H1 (cell line): Measurements from ENCODE around the gene EEF1G. TPM values are rescaled to one million over a fixed set of nuclear protein-coding genes. Genes with fewer than 3 reads are reported as not detected.
"Not testable (repeated sequence)": the region's sequence is repeated elsewhere in the genome, so short reads cannot be mapped to it uniquely, and the experiment has no call there.

Experiments
- CTCF ChIA-PET: fragments of 300-600 bp; sonication (Branson Sonifier 250); formaldehyde crosslinking; loops from one replicate; lab custom pipeline; 2021; ENCODE audit not compliant: partially characterized antibody; lab: Charles Lee
- POLR2A ChIA-PET: fragments of 300-600 bp; sonication (Branson Sonifier 250); formaldehyde crosslinking; loops from one replicate; lab custom pipeline; 2021; ENCODE audit warnings: inconsistent platforms; ENCODE audit not compliant: partially characterized antibody; lab: Charles Lee
- DNase-seq, 2 experiments: peaks; one replicate each; pipeline versions ENCODE4 v3.0.0 to v3.0.0-alpha.2; 2010 to 2022; ENCODE audit warnings: low spot score in 2 of 2, low read depth in 1 of 2, mixed read lengths in 1 of 2
- FAIRE-seq: peaks from 2 replicates; lab custom pipeline; 2011; peaks lifted over from hg19 to GRCh38; lab: Jason Lieb, UNC
- H2AFZ ChIP-seq: 2 replicates; pipeline ENCODE4 v1.8.1; 2012; ENCODE audit warnings: low read length, inconsistent platforms
- H2AK5ac ChIP-seq: 2 replicates; pipeline ENCODE4 v1.6.1; 2013; ENCODE audit warnings: low read depth, low read length
- H2BK120ac ChIP-seq: replicated peaks from 2 replicates; pipeline ENCODE3; 2013; ENCODE audit warnings: low read depth, low read length, inconsistent platforms
- H2BK12ac ChIP-seq: 2 replicates; pipeline ENCODE4 v1.6.1; 2013; ENCODE audit warnings: low read depth, low read length
- H2BK15ac ChIP-seq: 2 replicates; pipeline ENCODE4 v1.6.1; 2013; ENCODE audit warnings: low read length
- H2BK20ac ChIP-seq: 2 replicates; pipeline ENCODE4 v1.6.1; 2013; ENCODE audit warnings: low read length
- H2BK5ac ChIP-seq: 2 replicates; pipeline ENCODE4 v1.6.1; 2013; ENCODE audit warnings: low read depth, low read length
- H3K14ac ChIP-seq: 2 replicates; pipeline ENCODE4 v1.6.1; 2013; ENCODE audit warnings: inconsistent platforms; ENCODE audit not compliant: insufficient read length
- H3K18ac ChIP-seq: 2 replicates; pipeline ENCODE4 v1.6.1; 2013; ENCODE audit warnings: low read length; ENCODE audit errors: extremely low read depth
- H3K23ac ChIP-seq: 2 replicates; pipeline ENCODE4 v1.6.1; 2013; ENCODE audit warnings: inconsistent platforms; ENCODE audit not compliant: insufficient read length
- H3K23me2 ChIP-seq: 2 replicates; pipeline ENCODE4 v1.6.1; 2013; ENCODE audit warnings: low read depth, low read length
- H3K27ac ChIP-seq: 2 replicates; pipeline ENCODE4 v1.6.1; 2011; ENCODE audit warnings: low read depth, low read length, inconsistent platforms
- H3K27me3 ChIP-seq, 4 experiments: replicated peaks in 1 of 4; 1 replicate in 1 of 4; 2 replicates in 3 of 4; pipeline versions ENCODE4 v1.6.1 to v1.8.1; 2011 to 2013; ENCODE audit warnings: low read length in 3 of 4, mild to moderate bottlenecking in 3 of 4, inconsistent platforms in 2 of 4, mixed read lengths in 2 of 4, moderate library complexity in 1 of 4; ENCODE audit not compliant: control insufficient read depth in 3 of 4, insufficient read depth in 3 of 4; ENCODE audit errors: extremely low read depth in 1 of 4
- H3K36me3 ChIP-seq, 4 experiments: 2 replicates each; pipeline versions ENCODE4 v1.6.1 to v1.8.1; 2011 to 2013; ENCODE audit warnings: mild to moderate bottlenecking in 4 of 4, low read length in 3 of 4, moderate library complexity in 2 of 4, control low read depth in 1 of 4, inconsistent platforms in 1 of 4; ENCODE audit not compliant: insufficient read depth in 4 of 4, control insufficient read depth in 2 of 4
- H3K4ac ChIP-seq: replicated peaks from 2 replicates; pipeline ENCODE3; 2013; ENCODE audit warnings: low read length, low read depth, mixed read lengths, inconsistent platforms; ENCODE audit not compliant: insufficient read length
- H3K4me1 ChIP-seq, 4 experiments: replicated peaks in 1 of 4; 1 replicate in 1 of 4; 2 replicates in 3 of 4; pipeline versions ENCODE4 v1.6.1 to v1.8.1; 2011 to 2013; ENCODE audit warnings: low read length in 3 of 4, inconsistent platforms in 2 of 4, mixed read lengths in 1 of 4; ENCODE audit not compliant: insufficient read depth in 4 of 4, control insufficient read depth in 3 of 4
- H3K4me2 ChIP-seq, 2 experiments: 2 replicates each; pipeline versions ENCODE4 v1.6.1 to v1.8.1; 2011 to 2013; ENCODE audit warnings: low read depth in 2 of 2, low read length in 2 of 2, control low read depth in 1 of 2, inconsistent platforms in 1 of 2, mild to moderate bottlenecking in 1 of 2; ENCODE audit not compliant: insufficient read depth in 1 of 2
- H3K4me3 ChIP-seq, 4 experiments: fragments of 200-600, 300-600 bp in 1 of 4; sonication (generic), shearing (Covaris generic), sonication (Bioruptor Twin) in 1 of 4; 2 replicates each; pipeline versions ENCODE4 v1.5.1 to v1.8.1; 2011 to 2016; ENCODE audit warnings: low read length in 4 of 4, low read depth in 3 of 4, control low read depth in 2 of 4, inconsistent platforms in 2 of 4, mild to moderate bottlenecking in 2 of 4, mixed read lengths in 1 of 4, moderate library complexity in 1 of 4; ENCODE audit not compliant: insufficient read depth in 2 of 4; ENCODE audit errors: extremely low read depth in 1 of 4
- H3K56ac ChIP-seq: replicated peaks from 2 replicates; pipeline ENCODE3; 2013; ENCODE audit warnings: low read depth, mild to moderate bottlenecking, mixed read lengths, low read length, inconsistent platforms; ENCODE audit not compliant: insufficient read length
- H3K79me1 ChIP-seq: 2 replicates; pipeline ENCODE4 v1.6.1; 2013; ENCODE audit warnings: low read depth, low read length, control low read depth
- H3K79me2 ChIP-seq, 2 experiments: 2 replicates each; pipeline versions ENCODE4 v1.6.1 to v1.8.1; 2012 to 2013; ENCODE audit warnings: low read length in 2 of 2, mild to moderate bottlenecking in 2 of 2, inconsistent platforms in 1 of 2; ENCODE audit not compliant: insufficient read depth in 2 of 2, control insufficient read depth in 1 of 2
- H3K9ac ChIP-seq, 4 experiments: replicated peaks in 1 of 4; 1 replicate in 1 of 4; 2 replicates in 3 of 4; pipeline versions ENCODE4 v1.6.1 to v1.8.1; 2011 to 2013; ENCODE audit warnings: low read depth in 3 of 4, low read length in 3 of 4, control low read depth in 2 of 4, mild to moderate bottlenecking in 2 of 4, moderate library complexity in 2 of 4, inconsistent platforms in 1 of 4; ENCODE audit errors: extremely low read depth in 1 of 4
- H3K9me3 ChIP-seq, 2 experiments: 2 replicates each; pipeline versions ENCODE4 v1.6.1 to v1.8.1; 2012 to 2013; ENCODE audit warnings: mild to moderate bottlenecking in 2 of 2, moderate library complexity in 2 of 2, control low read depth in 1 of 2, inconsistent platforms in 1 of 2, low read depth in 1 of 2, low read length in 1 of 2, mixed read lengths in 1 of 2; ENCODE audit not compliant: insufficient read depth in 2 of 2
- H4K20me1 ChIP-seq, 2 experiments: replicated peaks in 1 of 2; 2 replicates each; pipeline versions ENCODE3 to v1.8.1; 2011 to 2013; ENCODE audit warnings: inconsistent platforms in 2 of 2, low read length in 2 of 2, mild to moderate bottlenecking in 1 of 2; ENCODE audit not compliant: insufficient read depth in 2 of 2, control insufficient read depth in 1 of 2
- H4K5ac ChIP-seq: 2 replicates; pipeline ENCODE4 v1.6.1; 2013; ENCODE audit warnings: low read length, low read depth, mixed read lengths, inconsistent platforms; ENCODE audit not compliant: insufficient read length
- H4K8ac ChIP-seq: 2 replicates; pipeline ENCODE4 v1.8.0; 2013; ENCODE audit warnings: mild to moderate bottlenecking, moderate library complexity, low read length, inconsistent platforms; ENCODE audit not compliant: insufficient read depth; ENCODE audit errors: extremely low read depth
- H4K91ac ChIP-seq: replicated peaks from 2 replicates; pipeline ENCODE3; 2013; ENCODE audit warnings: low read length, mixed read lengths, inconsistent platforms; ENCODE audit not compliant: insufficient read length
- WGBS, 2 experiments: shearing (Covaris generic) in 1 of 2; methylation state at CpG; one replicate each; pipeline versions ENCODE4 v1.1.6 to v1.1.7; 2013 to 2015; ENCODE audit warnings: low lambda C conversion rate in 2 of 2, mixed read lengths in 2 of 2, inconsistent platforms in 1 of 2, low coverage in 1 of 2, missing lambda C conversion rate in 1 of 2; ENCODE audit not compliant: insufficient replicate concordance in 2 of 2, insufficient coverage in 1 of 2, insufficient read length in 1 of 2; ENCODE audit errors: extremely low coverage in 1 of 2, missing lambda C conversion rate in 1 of 2; 5-methylcytosine and 5-hydroxymethylcytosine counted together
- polyA plus RNA-seq, 7 experiments: library from polyadenylated mRNA; depleted of rRNA in 3 of 7; stranded (reverse) in 5 of 7; unstranded in 2 of 7; fragments of >200 nt in 5 of 7; fragments of 200-250 nt in 2 of 7; gene quantifications; 1 replicate in 5 of 7; 2 replicates in 1 of 7; 4 replicates in 1 of 7; pipeline versions ENCODE4 v1.2.1 to v1.2.3, GENCODE V29; 2011 to 2013; ENCODE audit warnings: missing spikeins in 2 of 7, mixed read lengths in 2 of 7
- total RNA-seq: library from RNA; stranded (reverse); fragmentation: NEBNext Ultra II Directional; extraction: Animal tissue kit (Norgen Biotek cat#: 25700); gene quantifications from 2 replicates; pipeline ENCODE4 v1.2.1, GENCODE V29; 2021

Gene EEF1G
- total and polyA plus RNA-seq, 2 of the 8 experiments (the other 6 are each of a cell fraction or from before 2014, with no cell fraction given) = 1,627 to 1,996 TPM

DNA sequence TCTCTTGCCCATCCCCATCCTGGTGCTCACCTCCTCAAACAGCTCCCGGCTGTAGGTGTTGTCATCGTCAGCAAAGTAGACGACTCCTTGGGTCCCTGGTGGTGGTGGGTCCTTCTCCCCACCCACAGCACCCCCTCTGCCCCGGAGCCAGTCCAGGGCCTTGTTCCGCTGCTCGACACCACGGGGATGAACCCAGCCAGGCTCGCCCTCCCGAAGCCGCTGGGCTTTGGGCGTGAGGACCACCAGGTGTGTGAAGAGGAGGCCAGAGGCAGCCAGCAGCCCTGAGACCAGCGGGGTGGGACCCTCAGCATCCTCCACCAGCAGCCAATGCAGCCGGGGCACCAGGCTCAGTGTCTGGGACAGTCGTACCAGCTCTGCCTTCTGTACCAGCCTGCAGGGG lies 43.3 kb upstream of the EEF1G start:
- WGBS, 2 experiments = 89% methylated on average over 5 of the region's 14 CpGs; no CpG with 5 or more reads in 1 of the 2 experiments
- not testable (repeated sequence) for H3K9ac ChIP-seq

More for the DNA sequence above, 43.3 kb upstream of the EEF1G start:
- H3K79me1 ChIP-seq, H2BK20ac ChIP-seq, H3K14ac ChIP-seq, H3K79me2 ChIP-seq, FAIRE-seq, H2AFZ ChIP-seq, DNase-seq, H3K18ac ChIP-seq, H3K23ac ChIP-seq, H2AK5ac ChIP-seq, H3K4ac ChIP-seq, H3K4me3 ChIP-seq, H4K8ac ChIP-seq, H2BK5ac ChIP-seq, H2BK12ac ChIP-seq, H4K5ac ChIP-seq, H4K20me1 ChIP-seq, H3K36me3 ChIP-seq, H3K23me2 ChIP-seq, H3K27ac ChIP-seq, H3K27me3 ChIP-seq, H3K56ac ChIP-seq, H2BK15ac ChIP-seq, H2BK120ac ChIP-seq, H3K9me3 ChIP-seq, H3K4me2 ChIP-seq, H4K91ac ChIP-seq: not testable (repeated sequence)
- H3K4me1 ChIP-seq = peaks cover 0 to 14% (median 2%) of the 10 kb centered on the region in 4 experiments; a peak in 4 of 7 replicates
- ChIA-PET CTCF (interaction anchor here (1.2 to 1.3 kb wide), 2 partner anchors 23 to 24 kb away, joined by 3 read pairs; no protein-coding TSS in a partner anchor), POLR2A (interaction anchor here (0.7 to 15.8 kb wide), 5 partner anchors 21 to 1318 kb away, joined by 3 to 235 read pairs (median 4); partner anchors contain the start of genes C11orf98, CSKMT, GANAB and HNRNPUL2)
